GM12865 (cell line): ENCODE measurements around the gene RASL12.
"Not testable (repeated sequence)": the region's sequence is repeated elsewhere in the genome, so short reads cannot be mapped to it uniquely, and the experiment has no call there.

ENCODE experiments used
- DNase-seq: peaks from one replicate; pipeline ENCODE4 v3.0.0; 2010; ENCODE audit warnings: low read depth
- H3K4me3 ChIP-seq: 2 replicates; pipeline ENCODE4 v1.5.1; 2011; ENCODE audit warnings: mild to moderate bottlenecking, low read depth, low read length, control low read depth
- TF ChIP-seq, protein P1 (sequence below): IDR thresholded peaks from 2 replicates; pipeline ENCODE4 v1.5.1; 2011; ENCODE audit warnings: low read length, control low read depth, low read depth, inconsistent platforms; ENCODE audit not compliant: insufficient read depth; ENCODE audit errors: missing control alignments

The RASL12 gene

DNA sequence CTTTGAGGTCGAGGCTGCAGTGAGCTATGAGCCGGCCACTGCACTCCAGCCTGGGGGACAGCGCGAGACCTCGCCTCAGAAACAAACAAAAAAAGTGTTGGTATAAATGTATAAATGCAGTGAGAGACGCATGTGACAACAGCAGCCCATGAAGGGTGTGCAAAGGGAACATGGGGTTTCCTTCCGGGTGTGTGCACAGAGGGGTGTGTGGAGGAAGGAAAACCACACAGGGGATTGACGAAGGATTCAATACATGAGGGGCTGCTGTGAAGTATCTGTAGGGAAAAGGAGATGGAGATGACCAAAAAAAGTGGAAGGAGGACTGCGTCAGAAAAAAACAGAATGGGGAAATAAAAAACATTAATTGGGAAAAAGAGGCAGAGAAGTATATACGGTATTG is 39.5 kb downstream of the RASL12 start:
- no peak for DNase-seq
- TF ChIP-seq, protein P1, sequence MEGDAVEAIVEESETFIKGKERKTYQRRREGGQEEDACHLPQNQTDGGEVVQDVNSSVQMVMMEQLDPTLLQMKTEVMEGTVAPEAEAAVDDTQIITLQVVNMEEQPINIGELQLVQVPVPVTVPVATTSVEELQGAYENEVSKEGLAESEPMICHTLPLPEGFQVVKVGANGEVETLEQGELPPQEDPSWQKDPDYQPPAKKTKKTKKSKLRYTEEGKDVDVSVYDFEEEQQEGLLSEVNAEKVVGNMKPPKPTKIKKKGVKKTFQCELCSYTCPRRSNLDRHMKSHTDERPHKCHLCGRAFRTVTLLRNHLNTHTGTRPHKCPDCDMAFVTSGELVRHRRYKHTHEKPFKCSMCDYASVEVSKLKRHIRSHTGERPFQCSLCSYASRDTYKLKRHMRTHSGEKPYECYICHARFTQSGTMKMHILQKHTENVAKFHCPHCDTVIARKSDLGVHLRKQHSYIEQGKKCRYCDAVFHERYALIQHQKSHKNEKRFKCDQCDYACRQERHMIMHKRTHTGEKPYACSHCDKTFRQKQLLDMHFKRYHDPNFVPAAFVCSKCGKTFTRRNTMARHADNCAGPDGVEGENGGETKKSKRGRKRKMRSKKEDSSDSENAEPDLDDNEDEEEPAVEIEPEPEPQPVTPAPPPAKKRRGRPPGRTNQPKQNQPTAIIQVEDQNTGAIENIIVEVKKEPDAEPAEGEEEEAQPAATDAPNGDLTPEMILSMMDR: no peak
- peak overlapping the region; percentile 86 for H3K4me3 ChIP-seq

DNA sequence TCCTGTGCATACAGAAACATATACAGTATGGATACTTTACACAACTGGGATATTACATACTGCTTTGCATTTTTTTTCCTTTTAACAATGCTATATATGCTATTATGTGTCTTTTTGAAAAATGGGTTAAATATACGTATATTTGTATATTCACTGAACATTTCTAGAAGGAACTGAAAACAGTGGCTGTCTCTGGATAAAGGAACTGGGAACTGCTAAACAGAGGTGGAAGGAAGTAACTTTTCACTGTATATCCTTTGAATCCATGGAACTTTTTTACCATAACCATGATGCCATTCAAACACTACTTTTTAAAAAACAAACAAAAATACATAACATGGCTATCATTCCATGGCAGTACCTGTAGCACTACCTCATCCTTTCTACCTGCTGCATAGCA is 40.2 kb downstream of the RASL12 start:
- TF ChIP-seq, protein P1: no peak
- no peak for DNase-seq
- peak overlapping the region; percentile 86 for H3K4me3 ChIP-seq

DNA sequence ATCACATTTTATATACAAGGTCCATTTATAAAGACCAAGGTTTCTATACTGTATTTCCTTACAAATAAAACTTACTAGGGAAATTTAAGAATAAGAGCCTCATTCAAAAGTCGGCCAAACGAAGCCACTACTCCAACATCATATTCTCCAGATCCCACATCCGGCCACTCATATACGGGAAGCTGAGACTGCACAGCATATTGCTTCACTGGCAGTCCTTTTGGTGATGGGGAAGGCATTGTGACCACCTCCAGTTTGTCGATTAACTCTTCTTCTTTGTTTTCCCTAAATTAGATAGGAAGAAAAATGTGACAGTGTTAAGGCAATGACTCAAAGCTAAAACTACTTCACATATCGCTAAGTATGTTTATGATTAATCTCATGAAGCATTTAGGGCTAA is 41.0 kb downstream of the RASL12 start:
- TF ChIP-seq, protein P1: no peak
- no peak overlapping the region for H3K4me3 ChIP-seq
- no peak for DNase-seq

DNA sequence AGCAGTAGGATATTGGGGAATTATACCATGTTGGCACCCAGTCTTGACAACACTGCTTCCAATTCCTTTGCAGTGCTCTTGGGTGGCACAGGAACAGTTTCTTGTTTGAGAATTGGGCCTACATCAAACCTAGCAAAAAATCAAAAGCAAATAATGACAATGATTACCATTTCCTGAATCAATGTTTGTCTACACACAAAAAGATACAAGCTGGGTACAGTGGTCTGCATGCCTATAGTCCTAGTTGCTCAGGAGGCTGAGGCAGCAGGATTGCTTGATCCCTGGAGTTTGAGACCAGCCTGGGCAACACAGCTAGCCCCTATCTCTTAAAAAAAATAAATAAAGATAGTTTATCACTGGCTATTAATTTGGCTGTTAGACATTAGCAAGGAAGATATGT is 46.3 kb downstream of the RASL12 start:
- no peak overlapping the region for H3K4me3 ChIP-seq
- TF ChIP-seq, protein P1: no peak
- no peak for DNase-seq

DNA sequence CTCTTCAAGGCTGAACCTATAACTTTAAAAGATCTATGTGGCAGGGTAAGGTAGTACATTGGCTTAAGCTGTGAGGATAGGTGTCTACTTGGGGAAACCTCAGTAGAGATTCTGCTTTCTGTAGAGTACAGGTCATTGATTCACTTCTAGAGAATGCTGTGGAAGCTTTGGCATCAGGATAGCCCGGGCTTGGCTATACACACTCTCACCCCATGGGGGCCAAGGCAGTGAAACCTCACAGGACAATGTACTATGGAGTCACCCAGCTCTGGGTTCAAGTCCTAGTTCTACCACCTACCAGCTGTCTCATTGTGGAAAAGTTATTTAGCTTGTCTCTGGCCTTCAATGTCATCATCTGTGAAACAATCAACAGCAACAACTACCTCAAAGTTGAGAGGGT is 47.4 kb downstream of the RASL12 start:
- TF ChIP-seq, protein P1: no peak
- no peak for DNase-seq

DNA sequence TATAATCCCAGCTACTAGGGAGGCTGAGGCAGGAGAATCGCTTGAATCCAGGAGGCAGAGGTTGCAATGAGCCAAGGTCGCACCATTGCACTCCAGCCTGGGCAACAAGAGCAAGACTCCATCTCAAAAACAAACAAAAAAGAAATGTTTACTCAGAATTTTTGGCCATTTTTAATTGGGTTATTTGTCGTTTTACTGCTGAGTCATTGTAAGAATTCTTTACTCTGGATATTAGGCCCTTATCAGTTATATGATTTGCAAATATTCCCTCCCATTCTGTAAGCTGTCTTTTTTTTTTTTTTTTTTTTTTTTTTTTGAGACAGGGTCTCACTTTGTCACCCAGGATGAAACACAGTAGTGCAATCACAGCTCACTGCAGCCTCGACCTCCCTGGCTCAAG is 56.6 kb downstream of the RASL12 start:
- H3K4me3 ChIP-seq, DNase-seq: not testable (repeated sequence)

More for the DNA sequence above, 47.4 kb downstream of the RASL12 start:
- no peak overlapping the region for H3K4me3 ChIP-seq

DNA sequence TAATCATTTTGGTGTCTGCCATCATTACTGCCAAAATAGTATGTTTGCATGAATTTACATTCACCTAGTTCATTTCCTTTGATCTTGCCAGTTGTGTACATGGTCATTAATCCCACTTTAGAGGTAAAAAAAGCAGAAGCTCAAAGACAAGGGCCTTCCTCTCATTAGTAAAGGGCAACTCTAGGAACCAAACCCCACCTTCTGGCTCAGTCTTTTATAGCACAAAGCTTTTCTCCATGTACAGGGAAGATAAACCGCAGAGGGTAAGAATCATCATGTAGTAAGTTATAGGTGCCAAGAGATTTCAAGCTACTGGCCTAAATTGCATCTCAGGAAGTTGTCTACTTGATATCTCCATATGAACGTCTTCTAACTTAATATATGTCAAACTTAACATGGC is 58.8 kb downstream of the RASL12 start:
- TF ChIP-seq, protein P1: no peak
- H3K4me3 ChIP-seq: no peak overlapping the region
- peak; percentile 12 for DNase-seq

DNA sequence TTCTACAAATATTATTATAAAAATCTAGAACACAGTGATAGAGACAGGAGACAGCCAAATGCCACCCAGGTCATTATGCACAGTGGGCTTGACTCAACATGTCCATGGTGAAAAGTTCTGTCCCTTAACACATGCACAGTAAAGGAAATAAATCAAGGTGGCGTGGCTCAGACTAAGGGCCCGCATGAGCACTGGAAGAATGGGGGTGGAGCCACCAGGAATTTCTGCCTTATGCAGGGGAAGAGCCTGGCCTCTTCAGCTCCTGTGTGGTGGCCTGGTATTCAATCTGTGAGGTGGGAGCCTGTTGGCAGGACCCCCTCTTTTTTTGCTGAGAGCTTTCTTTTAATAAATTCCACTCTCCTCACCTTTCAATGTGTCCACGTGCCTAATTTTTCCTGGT is 60.9 kb downstream of the RASL12 start:
- TF ChIP-seq, protein P1: no peak
- no peak for DNase-seq
- H3K4me3 ChIP-seq: no peak overlapping the region
